Measurements from ENCODE around the gene NPTXR. TPM values are rescaled to one million over a fixed set of nuclear protein-coding genes. Genes with fewer than 3 reads are reported as not detected.
A peak's percentile ranks its signal among the peaks of the same experiment; 100 is the strongest.

NPTXR gene
- total RNA-seq, 1 donor from 2014 or later: 4.8 TPM

DNA sequence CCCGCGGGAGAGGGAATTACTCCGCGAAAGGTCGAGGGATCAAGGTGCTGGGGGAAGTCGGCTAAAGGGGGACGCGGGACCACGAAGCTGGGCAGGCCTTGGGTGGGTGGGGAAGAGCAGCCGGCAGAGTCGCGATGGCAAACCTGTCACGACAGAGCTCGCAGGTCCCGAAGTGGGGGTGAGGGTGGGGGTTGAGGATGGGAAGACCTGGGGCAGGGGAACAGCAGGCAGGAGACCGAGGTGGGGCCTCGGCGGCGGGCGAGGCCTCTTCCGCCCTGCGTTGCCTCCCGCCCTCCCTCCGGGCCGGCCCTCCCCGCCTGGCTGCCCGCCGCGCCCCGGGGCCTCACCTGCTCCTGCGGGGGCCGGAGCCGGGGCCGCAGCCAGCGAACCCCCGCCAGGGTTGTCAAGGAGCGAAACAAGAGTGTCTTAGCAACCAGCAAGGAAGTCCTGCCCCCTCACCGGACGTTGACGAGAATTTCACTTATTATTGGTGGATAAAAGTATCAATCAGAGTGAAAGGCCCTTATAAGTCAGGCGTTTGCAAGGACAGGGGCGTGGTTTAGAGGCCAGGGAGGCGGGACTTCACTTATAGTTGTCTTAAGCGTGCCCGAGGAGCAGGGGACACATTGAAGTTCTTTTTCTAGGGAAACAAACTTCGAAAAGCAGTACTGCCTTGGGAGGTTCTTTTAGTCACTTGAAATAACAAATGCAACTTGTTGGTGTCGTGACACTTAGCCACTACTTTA is 49.9 kb downstream of the NPTXR start, which contains the start of gene DNAL4:
TSS of gene DNAL4 (minus strand) at position 423 of the 746 bp plus-strand sequence. CDS start 11,412 bp downstream, outside the sequence.
- H3K4me3 Mint-ChIP-seq (ENCODE audit: unreplicated experiment): peak within 1 kb of the TSS; percentile 86
- no peaks in the 10 kb centered on the region for H3K36me3 Mint-ChIP-seq (ENCODE audit: unreplicated experiment)
- TF ChIP-seq, protein P1, sequence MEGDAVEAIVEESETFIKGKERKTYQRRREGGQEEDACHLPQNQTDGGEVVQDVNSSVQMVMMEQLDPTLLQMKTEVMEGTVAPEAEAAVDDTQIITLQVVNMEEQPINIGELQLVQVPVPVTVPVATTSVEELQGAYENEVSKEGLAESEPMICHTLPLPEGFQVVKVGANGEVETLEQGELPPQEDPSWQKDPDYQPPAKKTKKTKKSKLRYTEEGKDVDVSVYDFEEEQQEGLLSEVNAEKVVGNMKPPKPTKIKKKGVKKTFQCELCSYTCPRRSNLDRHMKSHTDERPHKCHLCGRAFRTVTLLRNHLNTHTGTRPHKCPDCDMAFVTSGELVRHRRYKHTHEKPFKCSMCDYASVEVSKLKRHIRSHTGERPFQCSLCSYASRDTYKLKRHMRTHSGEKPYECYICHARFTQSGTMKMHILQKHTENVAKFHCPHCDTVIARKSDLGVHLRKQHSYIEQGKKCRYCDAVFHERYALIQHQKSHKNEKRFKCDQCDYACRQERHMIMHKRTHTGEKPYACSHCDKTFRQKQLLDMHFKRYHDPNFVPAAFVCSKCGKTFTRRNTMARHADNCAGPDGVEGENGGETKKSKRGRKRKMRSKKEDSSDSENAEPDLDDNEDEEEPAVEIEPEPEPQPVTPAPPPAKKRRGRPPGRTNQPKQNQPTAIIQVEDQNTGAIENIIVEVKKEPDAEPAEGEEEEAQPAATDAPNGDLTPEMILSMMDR (IDR thresholded peaks at IDR 0.05): no peak
- H3K27ac Mint-ChIP-seq (ENCODE audit: unreplicated experiment): peak within 1 kb of the TSS; percentile 85
- peak; percentile 95 for DNase-seq (ENCODE audit: extremely low spot score, unreplicated experiment)
- peaks cover 28% of the 10 kb centered on the region for H3K27me3 Mint-ChIP-seq (ENCODE audit: unreplicated experiment)
- peaks cover 10% of the 10 kb centered on the region for H3K4me1 Mint-ChIP-seq (ENCODE audit: unreplicated experiment)
- no peaks in the 10 kb centered on the region for H3K9me3 Mint-ChIP-seq (ENCODE audit: unreplicated experiment)

DNA sequence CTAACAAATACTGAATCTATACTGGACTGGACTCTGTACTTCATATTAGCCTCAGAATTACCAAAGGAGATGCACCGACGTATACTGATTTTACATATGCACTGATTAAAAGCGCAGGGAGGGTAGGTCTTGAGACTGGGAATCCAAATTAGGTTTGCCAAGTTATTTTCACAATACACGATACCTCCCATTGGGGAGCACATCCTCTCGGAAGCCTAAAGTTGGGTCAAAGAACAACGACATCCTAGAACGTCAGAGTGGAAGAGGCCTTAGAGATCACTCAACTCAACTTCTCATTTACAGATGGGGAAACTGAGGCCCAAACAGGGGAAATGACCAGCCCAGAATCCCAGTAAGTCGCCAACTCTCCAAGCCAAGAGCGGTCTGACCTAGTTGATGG is 50.5 kb downstream of the NPTXR start:
- Mint-ChIP-seq H3K27ac (ENCODE audit: unreplicated experiment) (peak overlapping the region; percentile 85), H3K4me3 (ENCODE audit: unreplicated experiment) (peak overlapping the region; percentile 86)
- TF ChIP-seq, protein P1 (IDR thresholded peaks at IDR 0.05): no peak

DNA sequence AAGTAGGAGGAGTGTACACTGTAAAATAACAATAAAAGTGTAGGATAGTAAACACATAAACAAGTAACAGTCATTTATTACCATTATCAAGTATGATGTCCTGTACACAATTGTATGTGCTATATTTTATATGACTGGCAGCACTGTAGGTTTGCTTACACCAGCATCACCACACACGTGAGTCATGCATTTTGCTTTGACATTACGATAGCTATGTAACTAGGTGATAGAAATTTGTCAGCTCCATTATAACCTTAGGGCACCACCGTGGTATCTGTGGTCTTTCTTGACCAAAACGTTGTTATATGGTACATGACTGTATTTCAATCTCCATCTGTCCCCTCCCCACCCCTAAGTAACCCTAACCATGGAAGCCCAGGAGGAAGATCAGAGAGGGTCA is 51.0 kb downstream of the NPTXR start:
- H3K27ac Mint-ChIP-seq (ENCODE audit: unreplicated experiment): peak overlapping the region; percentile 85
- DNase-seq (ENCODE audit: extremely low spot score, unreplicated experiment): no peak
- H3K4me1 Mint-ChIP-seq (ENCODE audit: unreplicated experiment): peaks cover 10% of the 10 kb centered on the region
- no peaks in the 10 kb centered on the region for H3K9me3 Mint-ChIP-seq (ENCODE audit: unreplicated experiment)
- peaks cover 18% of the 10 kb centered on the region for H3K27me3 Mint-ChIP-seq (ENCODE audit: unreplicated experiment)
- no peaks in the 10 kb centered on the region for H3K36me3 Mint-ChIP-seq (ENCODE audit: unreplicated experiment)
- H3K4me3 Mint-ChIP-seq (ENCODE audit: unreplicated experiment): peak overlapping the region; percentile 86
- TF ChIP-seq, protein P1 (IDR thresholded peaks at IDR 0.05): no peak

More for the DNA sequence above, 50.5 kb downstream of the NPTXR start:
- Mint-ChIP-seq H3K27me3 (ENCODE audit: unreplicated experiment) (peaks cover 23% of the 10 kb centered on the region), H3K9me3 (ENCODE audit: unreplicated experiment) (no peaks in the 10 kb centered on the region), H3K36me3 (ENCODE audit: unreplicated experiment) (no peaks in the 10 kb centered on the region), H3K4me1 (ENCODE audit: unreplicated experiment) (peaks cover 10% of the 10 kb centered on the region)
- DNase-seq (ENCODE audit: extremely low spot score, unreplicated experiment): no peak

DNA sequence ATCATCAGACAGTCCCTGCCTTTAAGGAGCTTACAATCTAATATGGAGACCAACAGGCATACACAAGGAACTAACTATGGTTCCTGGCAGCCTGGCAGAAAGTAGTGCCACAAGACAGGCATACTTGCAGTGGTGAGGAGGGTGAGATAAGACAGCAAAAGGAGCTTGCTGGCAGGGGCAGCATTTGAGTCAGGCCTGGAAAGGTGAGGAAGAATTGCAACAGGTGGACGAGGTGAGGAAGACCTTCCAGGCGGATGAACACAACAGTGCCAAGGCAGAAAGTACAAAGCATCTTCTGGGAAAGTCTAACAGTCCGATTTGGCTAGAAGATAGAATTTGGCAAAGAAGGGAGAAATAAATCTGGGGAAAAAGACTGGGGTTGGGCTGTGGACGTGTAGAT is 54.2 kb downstream of the NPTXR start:
- H3K4me1 Mint-ChIP-seq (ENCODE audit: unreplicated experiment): peaks cover 10% of the 10 kb centered on the region
- H3K4me3 Mint-ChIP-seq (ENCODE audit: unreplicated experiment): no peak overlapping the region
- no peaks in the 10 kb centered on the region for H3K36me3 Mint-ChIP-seq (ENCODE audit: unreplicated experiment)
- H3K27ac Mint-ChIP-seq (ENCODE audit: unreplicated experiment): no peak overlapping the region
- TF ChIP-seq, protein P1 (IDR thresholded peaks at IDR 0.05): no peak
- H3K9me3 Mint-ChIP-seq (ENCODE audit: unreplicated experiment): no peaks in the 10 kb centered on the region
- no peak for DNase-seq (ENCODE audit: extremely low spot score, unreplicated experiment)
- no peaks in the 10 kb centered on the region for H3K27me3 Mint-ChIP-seq (ENCODE audit: unreplicated experiment)

DNA sequence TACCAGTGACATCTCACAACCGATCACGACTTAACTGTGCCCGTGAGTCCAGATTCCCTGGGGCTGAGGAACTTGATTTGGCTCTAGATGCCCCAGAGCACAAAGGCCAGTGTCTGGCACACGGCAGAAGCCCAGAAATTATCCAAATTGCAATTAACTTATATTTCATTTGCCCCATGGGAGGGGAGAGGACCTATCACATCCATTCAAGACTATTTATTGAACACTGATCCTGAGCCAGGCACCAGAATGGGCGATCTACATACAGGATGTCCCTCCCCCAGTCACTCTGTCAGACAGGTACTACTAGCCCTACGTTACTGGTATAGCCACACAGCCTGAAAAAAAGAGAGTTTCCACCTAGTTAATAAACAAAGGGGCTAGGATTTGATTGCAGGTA is 55.0 kb downstream of the NPTXR start:
- DNase-seq (ENCODE audit: extremely low spot score, unreplicated experiment): no peak
- Mint-ChIP-seq H3K9me3 (ENCODE audit: unreplicated experiment) (no peaks in the 10 kb centered on the region), H3K4me1 (ENCODE audit: unreplicated experiment) (peaks cover 5% of the 10 kb centered on the region), H3K36me3 (ENCODE audit: unreplicated experiment) (no peaks in the 10 kb centered on the region), H3K4me3 (ENCODE audit: unreplicated experiment) (no peak overlapping the region), H3K27me3 (ENCODE audit: unreplicated experiment) (no peaks in the 10 kb centered on the region), H3K27ac (ENCODE audit: unreplicated experiment) (peak overlapping the region; percentile 81)
- TF ChIP-seq, protein P1 (IDR thresholded peaks at IDR 0.05): no peak

All from osteocyte (in vitro differentiated cells).